ENCODE measurements around the gene TMEM132E.
"Not testable (repeated sequence)": the region's sequence is repeated elsewhere in the genome, so short reads cannot be mapped to it uniquely, and the experiment has no call there.

Gene TMEM132E, protein sequence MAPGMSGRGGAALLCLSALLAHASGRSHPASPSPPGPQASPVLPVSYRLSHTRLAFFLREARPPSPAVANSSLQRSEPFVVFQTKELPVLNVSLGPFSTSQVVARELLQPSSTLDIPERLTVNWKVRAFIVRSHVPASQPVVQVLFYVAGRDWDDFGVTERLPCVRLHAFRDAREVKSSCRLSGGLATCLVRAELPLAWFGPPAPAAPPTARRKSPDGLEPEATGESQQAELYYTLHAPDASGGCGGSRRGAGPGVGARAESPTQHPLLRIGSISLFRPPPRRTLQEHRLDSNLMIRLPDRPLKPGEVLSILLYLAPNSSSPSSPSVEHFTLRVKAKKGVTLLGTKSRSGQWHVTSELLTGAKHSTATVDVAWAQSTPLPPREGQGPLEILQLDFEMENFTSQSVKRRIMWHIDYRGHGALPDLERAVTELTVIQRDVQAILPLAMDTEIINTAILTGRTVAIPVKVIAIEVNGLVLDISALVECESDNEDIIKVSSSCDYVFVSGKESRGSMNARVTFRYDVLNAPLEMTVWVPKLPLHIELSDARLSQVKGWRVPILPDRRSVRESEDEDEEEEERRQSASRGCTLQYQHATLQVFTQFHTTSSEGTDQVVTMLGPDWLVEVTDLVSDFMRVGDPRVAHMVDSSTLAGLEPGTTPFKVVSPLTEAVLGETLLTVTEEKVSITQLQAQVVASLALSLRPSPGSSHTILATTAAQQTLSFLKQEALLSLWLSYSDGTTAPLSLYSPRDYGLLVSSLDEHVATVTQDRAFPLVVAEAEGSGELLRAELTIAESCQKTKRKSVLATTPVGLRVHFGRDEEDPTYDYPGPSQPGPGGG (N-terminal part only)

DNA sequence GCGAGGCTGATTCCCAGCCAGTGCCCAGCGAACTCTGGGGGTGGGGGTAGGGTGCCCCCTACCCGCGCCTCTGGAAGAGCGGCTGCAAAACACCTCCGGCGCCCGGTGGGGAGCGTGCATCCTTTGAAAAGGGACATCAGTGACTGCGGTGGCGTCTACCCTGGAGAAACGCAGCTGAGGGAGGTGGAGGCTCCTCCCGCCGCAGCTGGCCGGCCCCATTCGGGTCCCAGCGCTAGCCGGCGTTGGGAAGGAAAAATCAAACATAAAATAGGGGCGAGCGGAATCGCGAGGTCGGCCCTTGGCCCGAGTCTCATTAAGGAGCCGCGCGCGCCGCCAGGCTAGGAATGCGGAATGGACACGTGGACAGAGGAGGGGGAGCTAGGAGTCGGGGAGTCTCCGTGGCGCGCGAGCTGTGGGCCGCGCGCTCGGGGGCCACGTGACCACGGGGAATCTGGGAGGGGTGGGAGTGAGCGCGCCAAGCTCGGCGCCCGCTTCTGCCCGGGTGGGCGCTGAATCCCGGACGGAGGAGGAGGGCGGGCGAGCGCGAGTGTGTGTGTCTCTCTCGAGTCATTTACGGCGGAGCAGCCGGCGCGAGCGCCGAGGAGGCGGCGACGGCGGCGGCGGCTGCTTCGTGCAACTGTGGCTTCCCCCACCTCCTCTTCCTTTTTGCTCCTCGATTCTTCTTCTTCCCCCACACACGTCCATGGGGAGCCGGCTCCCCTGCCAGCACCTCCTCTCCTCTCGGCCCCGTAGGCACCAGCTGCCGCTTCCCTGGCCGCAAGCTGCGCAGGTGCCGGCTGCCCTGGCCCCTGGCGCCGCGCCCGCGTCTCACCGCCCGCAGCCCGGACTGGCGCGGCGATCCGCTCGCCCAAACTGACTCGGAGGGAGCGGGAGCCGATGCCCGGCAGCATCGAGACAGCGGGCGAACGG, at the start of gene TMEM132E:
TSS of gene TMEM132E (plus strand) at position 566 of the 930 bp plus-strand sequence. CDS start 1,495 bp downstream, outside the sequence.
- no peak for DNase-seq (ENCODE audit: low read depth)

GRCh38 chr17:34530918-34531317, 48.5 kb upstream of the TMEM132E start:
- no peak for DNase-seq (ENCODE audit: low read depth)

DNA sequence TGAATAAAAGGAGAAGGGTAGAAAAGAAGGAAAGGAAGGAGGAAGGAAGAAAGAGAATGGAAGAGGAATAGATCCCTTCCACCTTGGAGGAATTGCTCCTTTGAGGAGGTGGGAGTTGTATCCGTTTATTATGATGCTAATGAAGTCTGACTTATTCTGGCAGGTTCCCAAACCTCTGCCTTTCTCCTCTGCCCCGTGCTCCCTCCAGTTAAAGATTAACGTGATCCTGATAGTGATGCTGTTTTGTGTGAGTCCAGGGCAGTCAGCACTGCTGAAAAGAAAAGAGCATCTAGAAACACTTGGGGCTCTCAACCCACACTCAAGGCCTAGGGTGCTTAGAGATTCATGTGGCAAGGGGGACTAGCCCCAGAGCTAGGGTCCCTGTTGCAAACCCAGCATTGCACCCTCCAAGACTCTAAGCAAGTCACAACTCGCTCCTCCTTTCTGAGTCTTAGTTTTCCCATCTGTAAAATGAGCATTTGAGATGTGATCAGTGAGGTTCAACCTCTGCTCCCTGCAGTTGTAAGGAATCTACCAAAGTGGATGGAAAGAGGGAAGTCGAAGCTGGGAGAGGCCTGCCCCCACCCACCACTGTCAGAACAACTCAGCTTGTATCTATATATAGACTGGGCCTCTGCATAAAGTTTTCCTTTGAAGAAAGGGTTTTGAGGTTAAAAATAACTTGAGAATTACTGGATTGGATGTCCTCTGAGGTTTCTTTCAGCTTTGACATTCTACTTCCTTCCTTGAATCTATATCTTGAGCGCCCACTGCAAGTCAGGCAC, 46.9 kb upstream of the TMEM132E start:
- DNase-seq (ENCODE audit: low read depth): no peak

DNA sequence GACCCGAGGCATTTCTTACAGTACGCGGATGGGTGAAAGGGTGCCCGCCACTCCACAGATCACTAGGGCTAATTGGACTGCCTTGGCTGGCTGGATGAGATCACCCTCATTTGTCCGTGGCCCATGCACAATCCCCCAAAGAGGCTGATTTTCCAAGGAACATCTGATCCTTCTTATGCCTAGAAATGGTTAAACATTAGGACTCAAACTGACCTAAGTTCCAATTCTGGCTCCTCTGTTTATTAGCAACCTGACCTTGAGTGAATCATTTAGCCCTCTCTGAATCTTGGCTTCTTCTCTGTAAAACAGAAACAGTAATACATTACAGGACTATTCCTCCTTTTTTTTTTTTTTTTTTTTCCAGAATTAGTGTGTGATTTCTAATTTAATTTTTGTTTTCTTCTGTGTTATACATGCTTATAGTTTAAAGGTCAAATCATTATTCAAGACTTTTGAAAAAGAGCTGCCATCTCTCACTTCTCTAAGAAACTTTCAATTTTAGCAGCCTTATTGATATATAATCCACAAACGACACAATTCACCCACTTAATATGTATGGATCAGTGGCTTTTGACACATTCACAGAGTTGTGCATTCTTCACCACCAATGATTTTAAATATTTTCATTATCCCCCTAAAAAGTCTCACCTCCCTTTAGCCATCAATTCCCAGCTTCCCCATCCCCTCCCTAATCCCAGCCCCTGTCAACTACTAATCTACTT, 45.4 kb upstream of the TMEM132E start:
- no peak for DNase-seq (ENCODE audit: low read depth)

DNA sequence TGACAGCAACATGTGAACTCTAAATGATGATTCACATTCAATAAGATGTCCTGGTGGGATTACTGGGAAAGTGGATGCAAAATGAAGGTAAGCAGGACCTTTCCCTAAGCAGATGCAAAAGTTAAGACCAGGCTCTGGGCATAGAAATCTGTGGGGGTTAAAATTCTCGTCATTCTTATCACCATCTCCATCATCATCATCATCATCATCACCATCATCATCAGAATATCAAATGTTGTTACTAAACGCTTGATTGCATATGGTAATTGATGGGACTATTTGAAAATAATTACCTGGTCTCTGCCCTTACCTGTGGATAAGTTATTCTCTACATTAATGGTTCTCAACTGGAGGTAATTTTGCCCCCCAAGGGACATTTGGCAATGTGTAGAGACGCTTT, 41.9 kb upstream of the TMEM132E start:
- DNase-seq (ENCODE audit: low read depth): no peak

DNA sequence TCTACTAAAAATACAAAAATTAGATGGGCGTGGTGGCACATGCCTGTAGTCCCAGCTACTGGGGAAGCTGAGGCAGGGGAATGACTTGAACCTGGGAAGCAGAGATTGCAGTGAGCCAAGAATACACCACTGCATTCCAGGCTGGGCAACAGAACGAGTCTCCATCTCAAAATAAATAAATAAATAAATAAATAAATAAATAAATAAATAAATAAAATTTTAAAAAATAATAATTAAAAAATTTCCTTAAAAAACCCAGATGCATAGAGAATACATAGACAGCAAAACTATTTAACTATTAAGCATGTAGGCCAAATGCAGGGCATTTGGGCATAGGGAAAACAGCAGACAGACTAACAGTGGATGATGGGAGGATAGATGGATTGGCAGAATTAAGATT, 40.8 kb upstream of the TMEM132E start:
- not testable (repeated sequence) for DNase-seq (ENCODE audit: low read depth)

- DNase-seq (ENCODE audit: low read depth): no peak
These were observed 39.5 kb upstream of the TMEM132E start for GRCh38 chr17:34539881-34540280.

- no peak for DNase-seq (ENCODE audit: low read depth)
These were observed 36.6 kb upstream of the TMEM132E start for GRCh38 chr17:34542700-34543336.

DNA sequence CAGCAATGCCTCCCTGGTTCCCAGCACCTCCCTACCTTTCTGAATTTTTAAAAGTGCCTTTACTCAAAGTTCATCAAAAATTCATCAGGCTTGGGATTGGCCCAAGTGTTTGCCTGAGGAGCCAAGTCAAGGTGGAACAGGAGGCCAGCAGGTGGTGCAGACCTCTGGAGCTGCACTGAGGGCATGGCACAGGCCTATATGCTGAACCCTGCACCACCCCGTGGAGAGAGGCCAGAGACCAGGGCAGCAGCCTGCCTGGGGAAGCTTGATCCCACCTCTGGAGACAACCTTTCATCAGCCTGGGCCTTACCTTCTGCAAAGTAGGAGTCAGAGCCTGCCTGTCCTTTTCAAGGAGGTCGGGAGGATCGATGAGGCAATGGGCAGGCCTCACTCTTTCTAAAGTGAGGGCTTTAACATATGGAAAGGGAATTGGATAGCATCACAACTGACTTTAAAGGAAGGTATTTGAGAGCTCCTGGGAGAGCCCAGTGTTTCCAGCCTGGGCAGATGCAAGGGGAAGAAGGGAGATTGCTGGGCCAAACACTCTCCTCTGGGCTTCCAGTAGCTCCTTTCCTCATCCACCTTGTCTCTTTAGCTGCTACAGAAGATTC, 31.8 kb upstream of the TMEM132E start:
- DNase-seq (ENCODE audit: low read depth): no peak

GRCh38 chr17:34549966-34550365, 29.4 kb upstream of the TMEM132E start:
- no peak for DNase-seq (ENCODE audit: low read depth)

- no peak for DNase-seq (ENCODE audit: low read depth)
These were observed 25.5 kb upstream of the TMEM132E start for GRCh38 chr17:34553907-34554306.

DNA sequence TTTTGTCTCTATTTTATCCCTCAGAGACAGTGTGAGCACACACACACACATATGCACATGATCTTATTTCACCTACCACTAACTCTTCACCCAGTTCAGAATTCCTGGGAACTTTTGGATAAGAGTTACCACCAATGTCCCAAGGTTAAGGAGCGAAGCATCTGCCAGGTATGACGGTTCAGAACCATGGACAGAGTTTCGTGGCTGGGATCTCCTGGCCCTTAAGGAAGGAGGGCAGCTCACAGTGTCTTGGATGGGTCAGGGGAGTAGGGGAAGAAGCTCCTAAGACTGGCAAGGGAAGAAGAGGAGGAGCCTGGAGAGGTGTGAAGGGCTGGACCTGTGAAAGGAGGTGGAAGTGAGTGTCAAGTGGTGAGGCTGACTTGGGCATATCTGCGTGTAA, 23.0 kb upstream of the TMEM132E start:
- no peak for DNase-seq (ENCODE audit: low read depth)

DNA sequence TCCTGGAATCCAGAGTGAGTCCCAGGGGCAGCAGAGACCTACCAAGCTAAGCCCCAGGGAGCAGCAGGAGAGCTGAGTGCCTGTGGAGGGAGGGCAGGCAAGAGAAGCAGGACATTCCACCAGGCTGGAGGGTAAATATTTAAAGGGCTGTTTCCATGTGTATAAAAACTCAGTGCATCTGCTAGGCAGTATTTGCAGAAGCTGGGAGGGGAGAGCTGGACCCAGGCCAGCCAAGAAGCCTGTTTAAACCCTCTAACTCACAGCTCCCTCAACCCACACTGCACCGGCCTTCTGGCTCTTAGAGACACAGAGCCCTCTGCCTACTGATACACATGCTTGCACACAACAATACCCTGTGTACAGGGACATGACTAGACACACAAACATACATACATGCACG, 22.5 kb upstream of the TMEM132E start:
- no peak for DNase-seq (ENCODE audit: low read depth)

DNA sequence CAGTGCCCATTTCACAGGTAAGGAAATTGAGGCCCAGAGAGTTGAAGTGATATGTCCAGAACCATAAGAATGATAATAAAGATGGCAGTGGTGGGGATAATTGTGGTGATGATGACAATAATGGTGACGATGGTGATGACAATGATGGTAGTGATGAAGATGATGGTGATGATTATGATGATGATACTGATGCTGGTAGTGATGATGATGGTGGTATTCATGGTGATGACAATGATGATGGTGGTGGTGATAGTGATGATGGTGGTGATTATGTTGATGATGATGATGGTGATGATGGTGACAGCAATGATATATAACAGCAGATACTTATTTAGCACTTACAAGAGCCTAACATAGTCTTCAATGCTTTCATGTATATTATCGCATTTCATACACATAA, 18.1 kb upstream of the TMEM132E start:
- DNase-seq (ENCODE audit: low read depth): no peak

GRCh38 chr17:34562387-34562786, 17.0 kb upstream of the TMEM132E start:
- DNase-seq (ENCODE audit: low read depth): no peak

DNA sequence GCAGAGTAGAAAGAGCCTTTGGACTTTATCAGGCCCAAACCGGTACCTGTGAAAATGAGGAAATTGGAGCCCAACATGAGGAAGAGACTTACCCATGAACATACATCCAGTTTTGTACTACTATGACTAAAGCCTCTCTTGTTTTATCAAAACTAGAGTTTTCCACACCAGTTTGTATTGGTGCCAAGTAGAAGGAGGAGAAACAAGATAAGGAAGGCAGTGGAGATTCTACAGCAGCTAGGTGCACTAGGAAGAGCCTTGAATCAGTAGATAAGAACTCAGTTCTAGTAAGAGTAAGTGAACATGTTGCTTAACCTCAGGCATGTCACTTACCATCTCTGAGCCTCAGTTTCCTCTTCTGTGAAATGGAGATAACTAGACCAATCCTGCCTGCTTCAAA, 13.7 kb upstream of the TMEM132E start:
- no peak for DNase-seq (ENCODE audit: low read depth)

DNA sequence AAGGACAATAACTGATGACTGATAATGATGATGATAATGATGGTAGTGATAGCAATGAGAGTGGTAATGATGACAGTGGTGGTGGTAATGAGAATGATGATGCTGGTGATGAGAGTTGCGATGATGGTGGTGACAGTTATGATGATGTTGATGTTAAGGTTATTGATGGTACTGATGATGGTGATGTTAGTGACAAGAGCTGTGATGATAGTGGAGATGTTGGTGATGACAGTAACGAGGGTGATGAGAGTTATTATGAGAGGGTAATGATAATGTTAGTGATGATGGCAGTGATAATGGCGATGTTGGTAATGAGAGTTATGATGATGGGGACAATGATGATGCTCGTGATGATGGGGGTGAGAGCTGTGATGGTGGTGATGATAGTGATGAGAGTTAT, 13.2 kb upstream of the TMEM132E start:
- no peak for DNase-seq (ENCODE audit: low read depth)

GRCh38 chr17:34566873-34567272, 12.5 kb upstream of the TMEM132E start:
- no peak for DNase-seq (ENCODE audit: low read depth)

GRCh38 chr17:34567691-34568465, 11.5 kb upstream of the TMEM132E start:
- DNase-seq (ENCODE audit: low read depth): no peak

Measured in non-pigmented ciliary epithelial cell (primary cell).